PC-3 (cell line): ENCODE measurements around the gene PIK3C3. TPM values are rescaled to one million over a fixed set of nuclear protein-coding genes. Genes with fewer than 3 reads are reported as not detected.

ENCODE experiments used
- ATAC-seq: fragments of 200-7000 bp; cut with Tn5 transposase; 2 replicates; pipeline ENCODE4 v1.9.1; 2020; ENCODE audit warnings: mild to moderate bottlenecking, moderate library complexity
- BruUV-seq: library from RNA; stranded (reverse); fragments of 400-500 nt; replicated peaks from 2 replicates; lab custom pipeline; 2021; lab: Mats Ljungman, UMichigan
- CTCF ChIA-PET: fragments of 300-600 bp; sonication (Branson Sonifier 250); formaldehyde crosslinking; loops from one replicate; lab custom pipeline; 2022; ENCODE audit warnings: antibody characterized with exemption; lab: Charles Lee
- POLR2A ChIA-PET: fragments of 300-600 bp; sonication (Branson Sonifier 250); formaldehyde crosslinking; loops from one replicate; lab custom pipeline; 2022; ENCODE audit warnings: antibody characterized with exemption; ENCODE audit not compliant: unreplicated experiment; lab: Charles Lee
- DNase-seq: peaks from one replicate; pipeline ENCODE4 v3.0.0-alpha.2; 2015
- H2AFZ ChIP-seq: fragments of 300-600 bp; sonication (generic); 2 replicates; pipeline ENCODE4 v1.6.0; 2016; ENCODE audit warnings: antibody characterized with exemption, low read length
- H3F3A ChIP-seq: fragments of 300-600 bp; sonication (generic); one replicate; pipeline ENCODE4 v1.6.0; 2017; ENCODE audit warnings: antibody characterized with exemption, low read length, control low read depth, mild to moderate bottlenecking; ENCODE audit not compliant: unreplicated experiment
- H3K27ac ChIP-seq: fragments of 300-600 bp; sonication (generic); 2 replicates; pipeline ENCODE4 v1.5.1; 2016; ENCODE audit warnings: mild to moderate bottlenecking, low read length
- H3K27me3 ChIP-seq: fragments of 300-600 bp; sonication (generic); 2 replicates; pipeline ENCODE4 v1.6.1; 2016; ENCODE audit warnings: low read length, mixed read lengths
- H3K36me3 ChIP-seq: fragments of 300-600 bp; sonication (generic); 2 replicates; pipeline ENCODE4 v1.6.1; 2016; ENCODE audit warnings: low read depth, mixed run types, low read length, mixed read lengths
- H3K4me1 ChIP-seq: fragments of 300-600 bp; sonication (generic); 2 replicates; pipeline ENCODE4 v1.5.1; 2016; ENCODE audit warnings: low read length; ENCODE audit not compliant: insufficient read depth
- H3K4me2 ChIP-seq: fragments of 300-600 bp; sonication (generic); 2 replicates; pipeline ENCODE4 v1.6.0; 2016; ENCODE audit warnings: low read length
- H3K4me3 ChIP-seq: fragments of 300-600 bp; sonication (generic); 2 replicates; pipeline ENCODE4 v1.5.1; 2016; ENCODE audit warnings: mild to moderate bottlenecking, low read length, mixed read lengths
- H3K79me2 ChIP-seq: fragments of 300-600 bp; sonication (generic); 2 replicates; pipeline ENCODE4 v1.6.1; 2017; ENCODE audit warnings: low read length, mixed read lengths
- H3K9ac ChIP-seq: fragments of 300-600 bp; sonication (generic); 2 replicates; pipeline ENCODE4 v1.6.0; 2016; ENCODE audit warnings: mild to moderate bottlenecking, low read length
- H3K9me2 ChIP-seq: fragments of 300-600 bp; sonication (generic); replicated peaks from 2 replicates; pipeline ENCODE4 v1.6.1; 2016; ENCODE audit warnings: mixed run types, low read length, mixed read lengths
- H3K9me3 ChIP-seq: fragments of 300-600 bp; sonication (generic); 2 replicates; pipeline ENCODE4 v1.6.1; 2016; ENCODE audit warnings: low read length, mixed read lengths
- H4K20me1 ChIP-seq: fragments of 300-600 bp; sonication (generic); 2 replicates; pipeline ENCODE4 v1.6.1; 2016; ENCODE audit warnings: low read length, mixed read lengths
- EZH2 ChIP-seq: fragments of 300-600 bp; sonication (generic); IDR thresholded peaks from one replicate; pipeline ENCODE4 v1.6.1; 2017; ENCODE audit warnings: antibody characterized with exemption, mild to moderate bottlenecking, low read length; ENCODE audit not compliant: unreplicated experiment
- EZH2phosphoT487 ChIP-seq: fragments of 300-600 bp; sonication (generic); IDR thresholded peaks from 2 replicates; pipeline ENCODE4 v1.6.1; 2018; ENCODE audit warnings: mild to moderate bottlenecking, antibody characterized with exemption, low read length, borderline replicate concordance
- intact Hi-C: fragments of 100-400 bp; cut with micrococcal nuclease; formaldehyde crosslinking; loops from 2 replicates; pipeline ENCODE4 v1.9.0; 2023
- total RNA-seq: library from RNA; depleted of rRNA; stranded (reverse); fragments of >200 nt; gene quantifications from 2 replicates; pipeline ENCODE4 v1.2.3, GENCODE V29; 2014
- TF ChIP-seq, protein P1 (sequence below): fragments of 300-600 bp; sonication (generic); conservative IDR thresholded peaks from 2 replicates; pipeline ENCODE4 v1.5.1; 2017; ENCODE audit warnings: antibody characterized with exemption, low read depth, mild to moderate bottlenecking, low read length

The PIK3C3 gene
- total RNA-seq, 1 experiment from 2014 or later = 25.9 TPM

DNA sequence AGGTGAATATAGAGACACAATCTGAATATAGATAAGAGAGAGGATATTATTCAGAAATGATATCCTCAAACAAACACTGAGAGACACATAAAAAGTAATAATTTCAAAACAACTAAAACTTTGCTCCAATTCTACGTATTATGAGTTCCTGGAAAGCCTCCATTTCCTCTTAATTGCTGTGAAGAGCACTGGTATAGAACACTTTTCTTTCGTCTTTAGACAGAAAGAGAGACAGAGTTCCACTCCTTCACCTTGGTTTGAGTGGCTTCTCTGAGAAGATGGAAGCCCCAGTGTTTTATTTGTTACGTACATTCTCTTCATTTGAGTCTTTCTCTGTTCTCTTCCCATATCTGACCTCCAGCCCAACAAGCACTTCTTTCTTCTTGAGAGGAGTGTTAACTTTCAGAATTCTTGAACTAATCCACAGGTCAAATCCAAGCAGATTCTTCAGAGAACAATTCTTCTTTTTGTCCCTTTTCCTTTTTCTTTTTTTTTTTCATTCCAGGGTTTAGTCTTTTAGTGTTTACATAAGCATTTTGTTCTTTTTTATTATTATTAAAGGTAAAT is 6.4 kb upstream of the PIK3C3 start:
- Histone ChIP-seq H3K27me3 (no peaks in the 10 kb centered on the region), H3K4me2 (no peak overlapping the region), H3K9me3 (no peaks in the 10 kb centered on the region), H3K9ac (no peak overlapping the region), H4K20me1 (no peaks in the 10 kb centered on the region), H3K4me1 (no peaks in the 10 kb centered on the region), H3K79me2 (no peaks in the 10 kb centered on the region), H3K9me2 (no peaks in the 10 kb centered on the region), H3K4me3 (no peak overlapping the region), H2AFZ (no peak overlapping the region), H3K27ac (no peak overlapping the region), H3F3A (no peaks in the 10 kb centered on the region), H3K36me3 (no peaks in the 10 kb centered on the region)
- CTCF ChIA-PET = no interaction called here
- POLR2A ChIA-PET = no interaction called here
- no TSS peak for BruUV-seq
- intact Hi-C loops = no loop called here
- ATAC-seq (no peak), DNase-seq (no peak)
- TF ChIP-seq EZH2phosphoT487 (no peak), EZH2 (no peak)
- TF ChIP-seq, protein P1, sequence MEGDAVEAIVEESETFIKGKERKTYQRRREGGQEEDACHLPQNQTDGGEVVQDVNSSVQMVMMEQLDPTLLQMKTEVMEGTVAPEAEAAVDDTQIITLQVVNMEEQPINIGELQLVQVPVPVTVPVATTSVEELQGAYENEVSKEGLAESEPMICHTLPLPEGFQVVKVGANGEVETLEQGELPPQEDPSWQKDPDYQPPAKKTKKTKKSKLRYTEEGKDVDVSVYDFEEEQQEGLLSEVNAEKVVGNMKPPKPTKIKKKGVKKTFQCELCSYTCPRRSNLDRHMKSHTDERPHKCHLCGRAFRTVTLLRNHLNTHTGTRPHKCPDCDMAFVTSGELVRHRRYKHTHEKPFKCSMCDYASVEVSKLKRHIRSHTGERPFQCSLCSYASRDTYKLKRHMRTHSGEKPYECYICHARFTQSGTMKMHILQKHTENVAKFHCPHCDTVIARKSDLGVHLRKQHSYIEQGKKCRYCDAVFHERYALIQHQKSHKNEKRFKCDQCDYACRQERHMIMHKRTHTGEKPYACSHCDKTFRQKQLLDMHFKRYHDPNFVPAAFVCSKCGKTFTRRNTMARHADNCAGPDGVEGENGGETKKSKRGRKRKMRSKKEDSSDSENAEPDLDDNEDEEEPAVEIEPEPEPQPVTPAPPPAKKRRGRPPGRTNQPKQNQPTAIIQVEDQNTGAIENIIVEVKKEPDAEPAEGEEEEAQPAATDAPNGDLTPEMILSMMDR = no peak

DNA sequence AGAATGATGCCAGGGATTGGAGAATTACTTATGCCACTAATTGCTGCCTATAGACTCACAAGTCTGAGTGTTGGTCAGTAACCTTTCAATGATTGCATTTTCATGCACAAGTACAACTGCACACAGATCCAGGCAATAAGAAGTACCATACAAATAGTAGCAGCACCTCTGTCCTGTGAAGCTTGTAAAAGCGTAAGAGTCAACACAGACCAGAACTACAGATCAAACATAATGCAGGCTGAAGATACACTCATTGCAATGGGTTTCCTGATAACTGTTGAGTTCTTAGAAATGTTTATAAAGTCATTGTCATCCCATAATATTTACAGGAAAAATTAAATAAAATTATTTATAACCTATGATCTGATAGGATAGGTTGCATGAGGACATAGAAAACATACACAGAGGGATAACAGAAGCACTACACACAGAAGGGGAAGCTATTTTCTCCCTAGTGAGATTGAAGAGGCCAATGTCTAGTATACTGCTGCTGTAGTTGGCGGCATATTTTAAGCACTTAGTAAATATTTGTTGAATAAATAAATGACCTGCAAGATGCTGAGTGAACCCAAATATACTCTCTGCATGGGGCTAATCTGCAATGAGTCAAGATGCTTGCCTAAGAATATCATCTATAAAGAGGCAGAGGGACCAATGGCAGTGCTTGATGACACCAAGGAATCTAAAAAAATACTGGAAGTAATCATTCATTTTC is 5.7 kb upstream of the PIK3C3 start:
- H3K9me3 ChIP-seq = no peaks in the 10 kb centered on the region
- H3K79me2 ChIP-seq = no peaks in the 10 kb centered on the region
- H3K9me2 ChIP-seq = no peaks in the 10 kb centered on the region
- DNase-seq = peak; percentile 14
- H3K27me3 ChIP-seq = no peaks in the 10 kb centered on the region
- H3F3A ChIP-seq = no peaks in the 10 kb centered on the region
- H3K27ac ChIP-seq = no peak overlapping the region
- BruUV-seq = no TSS peak
- ChIA-PET POLR2A (no interaction called here), CTCF (no interaction called here)
- H3K9ac ChIP-seq = no peak overlapping the region
- H3K36me3 ChIP-seq = no peaks in the 10 kb centered on the region
- no peak overlapping the region for H3K4me3 ChIP-seq
- intact Hi-C loops = no loop called here
- TF ChIP-seq EZH2 (no peak), EZH2phosphoT487 (no peak)
- TF ChIP-seq, protein P1 = no peak
- no peak overlapping the region for H3K4me2 ChIP-seq
- H3K4me1 ChIP-seq = no peaks in the 10 kb centered on the region
- peak; percentile 67 for ATAC-seq
- H4K20me1 ChIP-seq = no peaks in the 10 kb centered on the region
- H2AFZ ChIP-seq = no peak overlapping the region

DNA sequence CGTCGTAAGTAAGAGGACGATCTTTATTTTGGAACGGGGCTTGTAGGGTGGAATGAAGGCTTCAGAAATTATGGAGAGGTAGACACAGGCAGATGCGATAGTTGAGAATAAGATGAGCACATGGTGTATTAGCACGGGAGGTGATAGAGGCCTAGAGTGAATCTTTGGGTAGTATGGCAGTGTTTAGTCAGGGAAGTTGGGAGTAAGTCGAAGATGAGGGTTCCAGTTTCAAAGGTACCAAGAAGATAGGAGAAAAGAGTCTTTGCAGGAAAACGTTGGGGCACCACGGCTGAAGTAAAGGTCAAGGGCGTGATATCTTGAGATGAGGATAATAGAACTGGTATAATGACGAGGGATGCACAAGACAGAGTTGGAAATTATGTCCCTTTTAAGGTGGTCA is 654 bp downstream of the PIK3C3 start:
- peak overlapping the region; percentile 86 for H3K4me3 ChIP-seq
- H4K20me1 ChIP-seq = no peaks in the 10 kb centered on the region
- peak overlapping the region; percentile 71 for H2AFZ ChIP-seq
- H3K27me3 ChIP-seq = no peaks in the 10 kb centered on the region
- intact Hi-C loops = no loop called here
- H3K4me2 ChIP-seq = peak overlapping the region; percentile 86
- ChIA-PET CTCF (no interaction called here), POLR2A (no interaction called here)
- no TSS peak for BruUV-seq
- H3K27ac ChIP-seq = no peak overlapping the region
- peak overlapping the region; percentile 83 for H3K9ac ChIP-seq
- H3K4me1 ChIP-seq = 0 out of 2 replicates have a peak, but pooled peaks cover 3% of the 10 kb centered on the region
- DNase-seq (no peak), ATAC-seq (peak; percentile 46)
- TF ChIP-seq EZH2 = no peak
- TF ChIP-seq, protein P1 = no peak
- no peak for TF ChIP-seq EZH2phosphoT487
- no peaks in the 10 kb centered on the region for H3K9me2 ChIP-seq
- H3K9me3 ChIP-seq = no peaks in the 10 kb centered on the region
- H3K79me2 ChIP-seq = peaks cover 32% of the 10 kb centered on the region
- no peaks in the 10 kb centered on the region for H3K36me3 ChIP-seq
- H3F3A ChIP-seq = no peaks in the 10 kb centered on the region
